Motor neuron (in vitro differentiated cells): ENCODE measurements around the gene KLK1. TPM values are rescaled to one million over a fixed set of nuclear protein-coding genes. Genes with fewer than 3 reads are reported as not detected.

Source experiments
- ATAC-seq, 8 experiments: fragments of 200-7000 bp; cut with Tn5 transposase; replicated peaks in 6 of 8; 2 replicates each; pipeline ENCODE4 v1.8.0; 2021; ENCODE audit warnings: mild to moderate bottlenecking in 8 of 8, moderate library complexity in 8 of 8
- H3K27ac ChIP-seq, 2 donors: fragments of 250-450 bp; sonication (Bioruptor Pico); 2 replicates each; pipeline ENCODE4 v1.9.0; 2021; ENCODE audit warnings: antibody characterized with exemption in 2 of 2, mild to moderate bottlenecking in 2 of 2, moderate library complexity in 1 of 2
- H3K4me1 ChIP-seq, 2 donors: fragments of 250-450 bp; sonication (Bioruptor Pico); replicated peaks in 1 of 2; 2 replicates each; pipeline ENCODE4 v1.6.1; 2021; ENCODE audit warnings: antibody characterized with exemption in 2 of 2, mild to moderate bottlenecking in 2 of 2, moderate library complexity in 1 of 2
- H3K4me3 ChIP-seq, 5 donors: fragments of 250-450 bp; sonication (Bioruptor Pico); 2 replicates each; pipeline ENCODE4 v1.9.0; 2021; ENCODE audit warnings: antibody characterized with exemption in 5 of 5, mild to moderate bottlenecking in 5 of 5, moderate library complexity in 4 of 5
- WGBS, 10 experiments: fragments of 450-650 bp; shearing (Covaris generic); methylation state at CpG; one replicate each; pipeline ENCODE4 v1.0.0; 2022; 5-methylcytosine and 5-hydroxymethylcytosine counted together
- in situ Hi-C, 9 experiments: fragments of 400-800 bp; cut with MboI; loops; one replicate each; pipeline ENCODE4 v1.15.0; 2021; ENCODE audit warnings: low sequenced_read_pairs in 9 of 9, low pct_unique_long_range_greater_than_20kb in 2 of 9; ENCODE audit not compliant: unreplicated experiment in 9 of 9
- total RNA-seq, 8 experiments: library from RNA; unstranded; fragments of 300-600 nt; gene quantifications; 2 replicates each; pipeline versions ENCODE4 v1.2.3 to v1.2.4, GENCODE V29; 2022

KLK1 gene
- total RNA-seq, 8 experiments from 2014 or later = 0.25 to 1.6 (median 0.44) TPM; not detected in 2

DNA sequence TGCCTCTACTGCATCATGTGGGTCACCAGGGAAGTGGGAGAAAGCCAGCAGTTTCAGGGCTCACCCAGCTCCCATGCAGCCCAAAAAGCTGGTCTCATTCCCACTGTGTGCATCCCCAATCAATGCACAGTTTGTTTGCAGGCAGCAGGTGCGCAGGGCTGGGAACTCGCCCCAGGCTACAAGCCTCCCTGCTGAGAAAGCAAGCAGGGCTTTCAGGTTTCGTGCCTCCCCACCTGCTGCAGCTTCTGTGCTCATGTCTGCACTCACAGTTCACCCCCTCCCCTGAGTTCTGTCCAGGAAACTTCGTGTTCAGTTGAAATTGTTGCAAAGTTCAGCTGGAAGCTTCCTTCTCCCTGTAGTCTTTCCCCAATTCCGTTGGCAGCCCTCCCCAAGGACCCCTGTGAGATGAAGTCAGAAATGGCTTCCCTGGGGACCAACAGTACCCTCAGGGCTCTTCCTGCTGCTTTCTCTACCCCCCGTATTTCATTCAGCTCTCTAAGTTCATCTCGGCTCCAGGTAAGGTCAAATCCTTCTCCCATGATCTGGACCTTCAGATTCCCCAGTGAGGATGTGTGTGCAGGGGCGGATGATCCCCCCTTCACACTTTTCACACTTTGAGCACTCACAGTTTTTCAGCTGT is 20.8 kb upstream of the KLK1 start:
- ATAC-seq = no peak
- H3K4me3 ChIP-seq = no peak overlapping the region
- WGBS, 10 experiments = 0 to 48% (median 17%) methylated on average over 1 to 6 of the region's 8 CpGs; no CpG with 5 or more reads in 2 of the 10 experiments
- in situ Hi-C loops = no loop called here
- no peaks in the 10 kb centered on the region for H3K4me1 ChIP-seq
- no peak overlapping the region for H3K27ac ChIP-seq

DNA sequence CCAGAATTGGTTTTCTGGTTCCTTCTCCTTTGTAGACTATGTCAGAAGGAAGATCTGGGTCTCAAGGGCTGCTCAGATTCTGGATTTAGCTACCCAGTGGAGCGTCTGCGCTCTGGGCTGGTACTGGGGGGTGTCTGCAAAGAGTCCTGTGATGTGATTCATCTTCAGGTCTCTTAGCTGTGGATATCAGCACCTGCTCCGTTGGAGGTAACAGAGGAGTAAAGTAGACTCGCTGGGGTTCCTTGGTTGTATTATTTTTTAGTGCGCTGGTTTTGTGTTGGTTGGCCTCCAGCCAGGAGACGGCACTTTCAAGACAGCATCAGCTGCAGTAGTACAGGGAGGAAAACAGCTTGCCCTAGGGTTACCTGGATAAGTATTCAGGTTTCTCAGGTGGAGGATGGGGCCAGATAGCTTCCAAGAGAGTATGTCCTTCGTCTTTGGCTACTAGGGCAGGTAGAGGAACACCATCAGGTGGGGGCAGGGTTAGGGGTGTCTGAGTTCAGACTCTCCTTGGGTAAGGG is 20.2 kb upstream of the KLK1 start:
- ATAC-seq = no peak
- H3K27ac ChIP-seq = no peak overlapping the region
- WGBS, 10 experiments = 0 to 100% (median 40%) methylated on average over 1 to 6 of the region's 7 CpGs; no CpG with 5 or more reads in 3 of the 10 experiments
- no peak overlapping the region for H3K4me3 ChIP-seq
- in situ Hi-C loops = no loop called here
- no peaks in the 10 kb centered on the region for H3K4me1 ChIP-seq

DNA sequence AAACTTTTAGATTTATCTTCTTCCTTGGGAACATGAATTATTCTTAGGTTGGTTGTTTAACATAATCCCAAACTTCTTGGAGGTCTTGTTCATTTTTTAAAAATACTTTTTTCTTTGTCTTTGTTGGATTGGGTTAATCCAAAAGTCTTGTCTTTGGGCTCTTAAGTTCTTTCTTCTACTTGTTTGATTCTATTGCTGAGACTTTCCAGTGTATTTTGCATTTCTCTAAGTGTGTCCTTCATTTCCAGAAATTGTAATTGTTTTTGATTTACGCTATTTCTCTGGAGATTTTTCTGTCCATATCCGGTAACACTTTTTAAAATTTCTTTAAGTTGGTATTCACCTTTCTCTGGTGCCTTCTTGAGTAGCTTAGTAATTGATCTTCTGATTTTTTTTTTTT is 19.6 kb upstream of the KLK1 start:
- in situ Hi-C loops = no loop called here
- ATAC-seq = no peak
- Histone ChIP-seq H3K4me1 (no peaks in the 10 kb centered on the region), H3K4me3 (no peak overlapping the region), H3K27ac (no peak overlapping the region)
- WGBS, 10 experiments = 31 to 100% (median 86%) methylated on average over 1 to 2 of the region's 2 CpGs

DNA sequence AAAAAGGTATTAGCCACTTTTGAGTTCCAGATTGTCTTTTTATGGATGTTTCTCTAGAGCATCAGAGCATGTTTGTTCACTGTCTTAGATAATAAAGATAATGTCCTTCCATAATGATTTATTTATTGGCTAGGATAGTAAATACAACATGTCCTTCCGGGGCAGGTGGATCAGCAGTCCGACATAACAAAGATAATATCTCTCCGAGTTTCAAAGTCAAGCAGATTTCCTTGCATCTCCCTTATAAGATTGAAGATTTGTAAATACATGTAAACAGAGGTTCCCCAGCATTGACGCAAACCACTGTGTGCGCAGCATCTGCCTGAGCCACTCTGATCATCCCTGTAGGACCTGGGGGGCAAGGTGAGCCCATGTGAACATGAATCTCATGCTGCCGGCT is 18.5 kb upstream of the KLK1 start:
- no peak overlapping the region for H3K27ac ChIP-seq
- no peak overlapping the region for H3K4me3 ChIP-seq
- no peak for ATAC-seq
- WGBS, 10 experiments = 33 to 100% (median 63%) methylated on average over 1 to 6 of the region's 6 CpGs; no CpG with 5 or more reads in 1 of the 10 experiments
- H3K4me1 ChIP-seq = no peaks in the 10 kb centered on the region
- in situ Hi-C loops = no loop called here

DNA sequence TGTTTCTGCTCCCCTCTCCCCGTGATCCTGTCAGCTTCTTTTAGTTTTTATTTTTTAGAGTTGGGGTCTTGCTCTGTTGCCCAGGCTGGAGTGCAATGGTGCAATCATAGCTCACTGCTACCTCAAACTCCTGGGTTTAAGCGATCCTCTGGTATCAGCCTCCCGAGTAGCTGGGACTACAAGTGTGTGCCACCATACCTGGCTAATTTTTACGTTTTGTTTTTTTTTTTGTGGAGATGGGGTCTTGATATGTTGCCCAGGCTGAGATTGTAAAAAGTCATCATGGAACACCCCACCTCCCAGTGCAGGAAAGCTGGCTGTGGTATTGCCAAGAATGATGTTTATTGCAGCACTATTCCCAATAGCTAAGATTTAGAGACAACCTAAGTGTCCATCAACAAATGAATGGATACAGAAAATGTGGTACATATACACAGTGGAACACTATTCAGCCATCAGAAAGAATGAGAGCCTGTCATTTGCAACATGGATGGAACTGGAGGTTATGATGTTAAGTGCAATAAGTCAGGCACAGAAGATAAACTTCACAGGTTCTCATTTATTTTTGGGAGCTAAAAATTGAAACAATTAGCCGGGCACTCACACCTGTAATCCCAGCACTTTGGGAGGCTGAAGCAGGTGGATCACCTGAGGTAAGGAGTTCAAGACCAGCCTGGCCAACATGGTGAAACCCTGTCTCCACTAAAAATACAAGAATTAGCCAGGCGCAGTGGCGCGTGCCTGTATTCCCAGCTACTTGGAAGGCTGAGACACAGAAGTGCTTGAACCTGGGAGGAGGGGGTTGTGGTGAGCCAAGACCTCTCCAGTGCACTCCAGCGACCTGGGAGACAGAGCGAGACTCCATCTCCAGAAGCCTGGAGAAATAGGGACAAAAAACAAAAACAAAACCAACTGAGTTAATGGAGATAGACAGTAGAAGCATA is 16.4 kb upstream of the KLK1 start:
- ATAC-seq = no peak
- no peak overlapping the region for H3K27ac ChIP-seq
- peaks cover 0 to 12% of the 10 kb centered on the region in 2 donors for H3K4me1 ChIP-seq
- in situ Hi-C loops = no loop called here
- 36 to 92% (median 63%) methylated on average over 2 to 8 of the region's 10 CpGs for WGBS, 10 experiments
- H3K4me3 ChIP-seq = no peak overlapping the region

DNA sequence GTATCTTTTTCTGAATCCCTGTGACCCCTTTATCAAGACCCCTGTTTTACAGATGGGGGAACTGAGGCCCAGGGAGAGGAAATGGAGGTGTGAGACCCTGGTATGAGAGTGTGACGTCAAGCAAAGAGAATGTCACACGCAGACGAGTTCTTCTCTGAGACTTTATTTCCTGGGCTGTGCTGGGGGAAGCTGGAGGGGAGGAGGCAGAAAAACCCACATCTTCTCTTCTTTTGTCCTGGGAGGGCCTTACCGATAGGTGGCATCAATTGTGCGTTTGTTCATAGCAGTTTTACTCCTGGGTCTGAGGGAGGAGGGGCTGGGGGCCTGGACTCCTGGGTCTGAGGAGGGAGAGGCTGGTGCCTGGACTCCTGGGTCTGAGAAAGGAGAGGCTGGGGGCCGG is 14.7 kb upstream of the KLK1 start:
- Histone ChIP-seq H3K27ac (no peak overlapping the region), H3K4me3 (no peak overlapping the region), H3K4me1 (peaks cover 0 to 14% of the 10 kb centered on the region in 2 donors)
- ATAC-seq = no peak
- in situ Hi-C loops = no loop called here
- 10 to 35% (median 16%) methylated on average over 1 to 3 of the region's 6 CpGs; no CpG with 5 or more reads in 4 of the 10 experiments for WGBS, 10 experiments

DNA sequence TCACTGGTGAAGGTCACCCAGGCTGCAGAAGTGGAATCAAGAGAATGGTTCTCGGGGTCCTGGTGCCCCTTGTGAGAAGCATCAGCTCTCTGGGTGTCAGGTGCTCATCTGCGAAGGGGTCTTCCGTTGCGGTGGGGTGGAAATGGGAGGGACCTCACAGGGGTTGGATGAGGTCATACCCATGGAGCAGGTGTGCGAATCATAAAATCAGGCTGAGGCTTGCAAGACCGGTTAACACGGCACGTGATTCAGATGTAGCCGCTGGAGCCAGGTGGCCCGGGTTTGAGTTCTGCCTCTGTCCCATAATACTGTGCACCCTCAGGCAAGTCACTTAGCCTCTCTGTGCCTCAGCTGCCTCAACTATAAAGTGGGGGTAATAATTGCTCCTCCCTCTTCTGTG is 13.7 kb upstream of the KLK1 start:
- in situ Hi-C loops = no loop called here
- WGBS, 10 experiments = 70 to 89% (median 80%) methylated on average over 1 to 7 of the region's 10 CpGs; no CpG with 5 or more reads in 3 of the 10 experiments
- no peak for ATAC-seq

DNA sequence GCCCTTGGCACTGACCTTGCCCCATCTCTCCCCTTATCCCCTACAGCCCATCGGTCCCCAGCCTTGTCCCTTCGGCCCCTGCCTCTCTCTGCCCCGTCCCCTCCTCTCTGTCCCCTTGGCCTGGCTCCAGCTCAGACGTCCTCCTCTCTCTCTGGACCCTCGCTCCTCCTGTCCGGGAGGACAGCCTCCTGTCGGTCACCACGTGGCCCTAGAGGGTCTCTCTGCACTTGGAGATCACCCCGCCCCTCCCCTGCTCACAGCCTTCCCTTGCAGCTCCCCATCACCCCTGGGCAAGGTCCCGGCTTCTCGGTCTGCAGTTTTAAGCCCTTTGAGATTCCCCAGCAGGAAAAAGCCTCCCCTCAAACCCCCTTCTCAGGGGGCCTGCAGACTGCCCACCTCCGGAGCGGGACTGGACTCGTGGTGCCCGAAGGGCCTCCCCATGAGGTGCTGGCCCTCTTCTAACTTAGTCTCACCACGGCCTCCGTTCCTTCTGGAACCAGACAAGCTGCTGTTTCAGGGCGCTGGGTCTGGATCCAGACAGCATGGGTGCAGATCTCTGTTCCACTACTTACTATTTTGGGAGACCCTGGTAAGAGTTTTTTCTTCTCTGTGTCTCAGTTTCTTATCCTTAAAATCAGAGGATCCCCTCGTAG is 13.1 kb upstream of the KLK1 start:
- no peak overlapping the region for H3K4me3 ChIP-seq
- peak overlapping the region in 1 of 2 donors; percentile 37 for H3K27ac ChIP-seq
- peaks cover 0 to 14% of the 10 kb centered on the region in 2 donors for H3K4me1 ChIP-seq
- in situ Hi-C loops = no loop called here
- peak in 4 of 8 experiments; percentile 1 to 14 (median 6) for ATAC-seq
- 55 to 100% (median 86%) methylated on average over 1 to 4 of the region's 19 CpGs; no CpG with 5 or more reads in 4 of the 10 experiments for WGBS, 10 experiments

More for the DNA sequence above, 13.7 kb upstream of the KLK1 start:
- H3K4me3 ChIP-seq = no peak overlapping the region
- H3K27ac ChIP-seq = no peak overlapping the region
- H3K4me1 ChIP-seq = peaks cover 0 to 14% of the 10 kb centered on the region in 2 donors

DNA sequence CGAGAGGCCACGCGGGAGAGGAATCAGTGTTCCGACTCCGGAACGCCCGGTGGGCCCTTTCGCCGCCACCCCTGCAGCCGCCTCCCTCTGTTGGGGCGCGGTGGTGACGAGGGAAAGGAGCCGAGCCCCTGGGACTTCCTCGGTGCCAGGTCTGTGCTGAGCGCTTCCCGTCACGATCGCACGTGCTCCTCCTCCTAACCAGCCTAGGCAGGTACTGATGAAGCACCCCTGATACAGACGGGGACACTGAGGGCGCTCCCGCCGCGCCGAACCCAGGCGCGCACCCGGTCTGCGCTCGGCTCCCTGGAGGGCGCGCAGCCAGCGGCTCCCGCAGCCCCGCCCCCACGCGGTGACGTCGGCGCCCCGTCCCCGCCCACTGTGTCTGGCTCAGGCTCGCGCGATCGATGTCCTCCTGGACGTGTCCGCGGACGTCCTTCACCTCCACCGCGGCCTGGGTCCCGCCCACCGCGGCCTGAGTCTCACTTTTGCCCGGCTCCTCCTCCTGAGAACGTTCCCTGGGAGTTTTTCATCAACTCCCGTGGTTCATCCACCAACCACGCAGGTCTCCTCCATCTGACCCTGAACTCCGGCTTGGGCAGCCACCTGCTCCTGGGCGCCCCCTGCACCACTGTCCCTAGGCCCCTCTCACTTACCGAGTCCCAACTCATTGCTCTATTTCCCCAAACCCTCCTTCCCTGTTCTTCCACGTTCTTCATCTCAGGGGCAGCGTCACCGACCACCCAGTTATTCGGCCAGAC is 12.4 kb upstream of the KLK1 start:
- 0 to 13% (median 1%) methylated on average over 1 to 28 of the region's 67 CpGs; no CpG with 5 or more reads in 3 of the 10 experiments for WGBS, 10 experiments
- H3K27ac ChIP-seq = peak overlapping the region in 1 of 2 donors; percentile 37
- peak; percentile 95 to 99 (median 97) for ATAC-seq
- peak overlapping the region; percentile 40 to 50 (median 43) for H3K4me3 ChIP-seq
- in situ Hi-C loops = no loop called here
- H3K4me1 ChIP-seq = peaks cover 0 to 14% of the 10 kb centered on the region in 2 donors

DNA sequence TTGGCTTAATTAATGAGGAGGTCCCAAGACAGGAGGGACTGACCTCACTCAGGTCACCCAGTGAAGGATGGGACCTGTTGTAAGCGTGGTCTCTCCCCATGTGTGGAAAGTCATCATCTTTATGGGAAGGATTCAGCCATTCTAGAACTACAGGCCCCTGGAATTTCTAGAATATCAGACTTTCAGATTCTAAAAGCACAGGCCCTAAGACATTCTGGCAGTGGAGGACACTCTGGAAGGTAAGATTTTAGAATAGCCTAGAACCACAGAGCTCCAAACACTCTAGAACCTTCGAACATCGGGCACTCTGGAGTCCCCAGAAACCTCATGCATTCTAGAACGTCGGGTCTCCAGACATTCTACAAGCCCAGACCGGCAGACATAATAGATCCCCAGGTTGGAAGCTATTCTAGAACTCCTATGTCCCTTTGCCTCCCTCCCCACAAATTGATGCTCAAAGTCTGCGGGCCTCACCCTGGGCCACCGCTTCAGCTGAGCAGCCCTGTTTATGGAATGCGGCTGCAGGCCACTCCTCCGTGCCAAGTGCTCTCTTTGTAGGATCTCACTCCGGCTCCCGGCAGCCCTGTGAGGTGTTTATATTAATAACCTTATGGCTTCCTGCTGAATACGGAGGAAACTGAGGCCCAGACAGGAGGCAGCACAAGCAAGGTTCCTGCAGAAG is 11.7 kb upstream of the KLK1 start:
- in situ Hi-C loops = no loop called here
- H3K27ac ChIP-seq = no peak overlapping the region
- H3K4me1 ChIP-seq = peaks cover 0 to 14% of the 10 kb centered on the region in 2 donors
- ATAC-seq = peak; percentile 15 to 42 (median 35)
- WGBS, 10 experiments = 0 to 83% (median 33%) methylated on average over 1 to 13 of the region's 13 CpGs; no CpG with 5 or more reads in 4 of the 10 experiments
- H3K4me3 ChIP-seq = peak overlapping the region; percentile 40 to 50 (median 43)

DNA sequence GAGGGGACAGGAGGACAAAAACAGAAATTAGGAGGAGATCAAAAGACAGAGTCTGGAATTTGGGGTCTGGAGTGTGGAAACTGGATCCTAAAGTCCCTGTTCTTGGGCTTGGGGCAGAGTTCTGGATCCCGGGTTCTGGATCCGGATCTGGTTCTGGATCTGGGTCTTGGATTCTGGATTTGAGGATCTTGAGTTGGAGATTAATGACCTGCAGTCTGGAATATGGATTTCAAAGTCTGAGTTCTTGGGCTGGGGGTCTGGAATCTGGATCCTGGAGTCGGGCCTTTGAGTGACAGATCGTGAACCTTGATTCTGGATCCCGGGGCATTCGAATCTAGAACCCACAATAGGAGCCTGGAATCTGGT is 10.2 kb upstream of the KLK1 start:
- H3K4me3 ChIP-seq = no peak overlapping the region
- in situ Hi-C loops = no loop called here
- peaks cover 0 to 14% of the 10 kb centered on the region in 2 donors for H3K4me1 ChIP-seq
- 40 to 100% (median 75%) methylated on average over 1 to 5 of the region's 6 CpGs; no CpG with 5 or more reads in 4 of the 10 experiments for WGBS, 10 experiments
- H3K27ac ChIP-seq = no peak overlapping the region
- no peak for ATAC-seq
